Right lobe of liver (tissue), 4 donors: ENCODE results near the gene CD79B.
"Not testable (repeated sequence)": the region's sequence is repeated elsewhere in the genome, so short reads cannot be mapped to it uniquely, and the experiment has no call there.

Experiments used
- CTCF ChIP-seq, 4 donors: fragments of 200-600 bp in 3 of 4; fragments of 450-650 bp in 1 of 4; IDR thresholded peaks; one replicate each; pipeline versions ENCODE4 v1.5.1 to v1.8.0; 2016 to 2022; ENCODE audit warnings: antibody characterized with exemption in 4 of 4, mild to moderate bottlenecking in 2 of 4
- POLR2A ChIP-seq: fragments of 450-650 bp; IDR thresholded peaks from one replicate; pipeline ENCODE4 v1.6.1; 2017; ENCODE audit warnings: antibody characterized with exemption, mild to moderate bottlenecking
- donor health status: DM: no; HTN: no; CAD: no.
- donor health status: DM: no; HTN: no; CAD: no.
- donor health status: DM: no; HTN: yes; CAD: no.

- TF ChIP-seq POLR2A; CTCF (IDR thresholded peaks at IDR 0.05): not testable (repeated sequence)
These were observed 13.3 kb downstream of the CD79B start, which contains the start of gene GH1 for GRCh38 chr17:63918789-63919305.
